RPMI7951 (cell line): ENCODE measurements around the gene LY86. TPM values are rescaled to one million over a fixed set of nuclear protein-coding genes. Genes with fewer than 3 reads are reported as not detected.
"Not testable (repeated sequence)": the region's sequence is repeated elsewhere in the genome, so short reads cannot be mapped to it uniquely, and the experiment has no call there.

Experiments used
- DNase-seq: peaks from one replicate; pipeline ENCODE4 v3.0.0-alpha.2; 2012; ENCODE audit warnings: low read depth
- total RNA-seq: library from RNA; depleted of rRNA; stranded (reverse); fragments of >200 nt; shearing (Covaris generic); gene quantifications from 2 replicates; pipeline ENCODE4 v1.2.3, GENCODE V29; 2014

Gene LY86
- total RNA-seq, 1 experiment from 2014 or later: not detected

DNA sequence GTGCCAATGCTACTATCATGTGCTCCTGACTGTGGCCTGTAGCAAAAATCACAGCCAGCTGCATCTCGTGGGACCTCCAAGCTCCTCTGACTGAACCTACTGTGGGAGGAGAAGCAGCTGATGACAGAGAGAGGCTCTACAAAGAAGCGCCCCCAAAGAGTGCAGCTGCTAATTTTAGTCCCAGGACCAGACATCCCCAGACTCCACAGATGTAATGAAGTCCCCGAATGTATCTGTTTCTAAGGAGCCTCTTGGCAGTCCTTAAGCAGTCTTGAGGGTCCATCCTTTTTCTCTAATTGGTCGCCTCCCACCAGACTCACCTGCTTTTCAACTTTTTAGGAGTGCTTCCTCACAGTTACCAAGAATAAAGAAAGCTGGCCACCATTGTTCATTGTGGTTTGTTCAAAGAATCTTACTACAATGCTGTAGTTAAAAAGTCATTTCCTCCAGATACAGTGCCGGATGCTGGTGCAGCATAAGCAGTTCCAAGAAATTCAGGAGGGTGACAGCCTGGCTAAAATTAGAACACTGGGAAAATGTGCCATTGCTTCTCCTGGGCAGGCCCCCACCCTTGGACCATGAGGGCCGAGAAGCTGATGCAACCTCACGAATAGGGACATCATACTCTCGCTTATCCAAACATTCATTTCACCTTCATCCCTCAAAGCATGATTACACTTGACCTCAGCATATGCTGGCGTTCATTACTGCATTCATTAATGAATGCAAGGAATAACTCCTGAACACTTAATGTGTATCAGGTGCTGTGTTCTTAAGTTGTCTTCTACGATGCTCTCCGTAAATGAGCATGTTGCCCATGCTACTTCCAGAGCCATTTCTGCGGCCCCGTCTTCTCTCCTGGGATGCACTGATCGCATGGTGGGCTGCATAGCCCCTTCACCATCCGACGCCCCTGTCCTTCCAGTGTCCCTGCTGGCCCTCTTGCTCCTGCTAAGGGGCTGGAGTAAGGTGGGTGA, 66.4 kb downstream of the LY86 start:
- DNase-seq: no peak

DNA sequence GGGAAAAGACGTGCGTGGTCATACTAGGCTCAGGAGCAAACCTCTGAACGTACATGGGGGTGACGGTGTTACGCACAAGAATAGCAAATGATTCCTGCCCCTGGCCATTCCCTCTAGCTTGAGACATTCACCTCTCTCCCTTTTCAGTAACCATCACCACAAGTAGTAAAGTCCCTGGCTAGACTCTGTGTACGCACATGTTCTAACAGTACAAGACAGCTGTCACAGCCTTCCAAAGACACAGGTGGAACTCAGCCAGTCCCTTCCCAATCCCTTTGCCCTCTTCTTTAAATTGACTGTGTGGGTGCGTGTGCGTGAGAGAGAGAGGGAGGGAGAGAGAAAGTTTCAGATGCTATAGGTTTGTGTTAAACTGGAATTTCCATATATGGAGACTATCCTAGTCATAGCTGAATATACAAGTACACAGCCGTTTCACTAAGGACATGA, 67.3 kb downstream of the LY86 start:
- DNase-seq: no peak

GRCh38 chr6:6656287-6656686, 67.8 kb downstream of the LY86 start:
- no peak for DNase-seq

GRCh38 chr6:6657085-6657819, 68.7 kb downstream of the LY86 start:
- DNase-seq: no peak

DNA sequence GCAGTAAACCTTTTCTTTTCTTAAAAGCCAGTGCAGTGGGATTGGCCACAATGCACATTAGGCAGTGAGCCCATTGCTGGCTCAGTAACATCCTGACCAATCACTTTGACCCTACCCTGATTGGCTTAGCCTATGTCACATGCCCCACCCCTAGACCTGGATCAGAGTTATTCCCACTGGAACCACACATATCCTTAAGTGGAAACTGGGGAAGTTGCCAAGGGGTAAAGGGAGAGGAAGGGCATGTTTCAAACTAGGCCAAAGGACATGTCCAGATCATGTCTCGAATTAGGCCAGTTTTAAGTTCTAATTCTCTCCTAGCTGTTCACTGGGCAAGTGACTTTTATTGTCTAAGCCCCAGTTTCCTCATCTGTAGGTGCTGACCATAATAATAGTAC, 69.3 kb downstream of the LY86 start:
- no peak for DNase-seq

- no peak for DNase-seq
Measured at GRCh38 chr6:6659600-6660327, 71.2 kb downstream of the LY86 start.

- no peak for DNase-seq
Measured at GRCh38 chr6:6660339-6661045, 72.0 kb downstream of the LY86 start.

DNA sequence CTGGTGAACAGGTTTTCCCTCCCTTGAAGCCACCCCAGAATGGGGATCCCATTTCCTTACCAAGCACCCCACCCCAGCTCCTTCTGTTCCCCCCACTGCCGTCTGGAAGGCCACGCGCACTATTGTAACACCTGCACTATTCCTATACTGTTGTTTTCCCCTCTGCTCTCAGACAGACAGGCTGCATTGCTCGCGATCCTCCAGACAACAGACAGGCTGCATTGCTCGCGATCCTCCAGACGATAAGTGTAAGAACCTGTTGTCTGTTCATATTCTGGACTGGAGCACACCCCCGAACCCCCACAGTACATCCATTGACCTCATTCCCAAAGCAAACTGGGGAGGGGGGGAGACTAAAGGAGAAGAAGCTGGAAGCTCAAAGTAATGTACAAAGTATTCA, 72.7 kb downstream of the LY86 start:
- no peak for DNase-seq

DNA sequence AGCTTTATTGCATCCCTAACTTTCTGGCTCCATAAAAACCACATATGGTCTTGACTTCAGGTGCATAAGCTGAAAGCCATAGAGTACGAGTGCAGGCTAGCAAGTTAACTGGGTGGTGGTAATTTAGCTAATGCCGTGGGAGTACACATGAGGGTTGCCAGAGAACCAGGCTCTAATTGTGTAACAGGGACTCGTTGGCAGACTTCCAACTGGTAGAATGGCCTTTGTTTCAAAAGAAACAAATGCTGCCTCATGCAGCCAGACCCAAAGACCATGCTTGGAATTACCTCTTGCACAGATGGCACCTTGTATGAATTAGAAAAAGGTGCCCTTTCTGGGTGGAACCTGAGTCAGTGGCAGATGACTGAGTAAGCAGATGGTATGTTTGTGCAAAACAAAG, 73.2 kb downstream of the LY86 start:
- DNase-seq: peak; percentile 23

DNA sequence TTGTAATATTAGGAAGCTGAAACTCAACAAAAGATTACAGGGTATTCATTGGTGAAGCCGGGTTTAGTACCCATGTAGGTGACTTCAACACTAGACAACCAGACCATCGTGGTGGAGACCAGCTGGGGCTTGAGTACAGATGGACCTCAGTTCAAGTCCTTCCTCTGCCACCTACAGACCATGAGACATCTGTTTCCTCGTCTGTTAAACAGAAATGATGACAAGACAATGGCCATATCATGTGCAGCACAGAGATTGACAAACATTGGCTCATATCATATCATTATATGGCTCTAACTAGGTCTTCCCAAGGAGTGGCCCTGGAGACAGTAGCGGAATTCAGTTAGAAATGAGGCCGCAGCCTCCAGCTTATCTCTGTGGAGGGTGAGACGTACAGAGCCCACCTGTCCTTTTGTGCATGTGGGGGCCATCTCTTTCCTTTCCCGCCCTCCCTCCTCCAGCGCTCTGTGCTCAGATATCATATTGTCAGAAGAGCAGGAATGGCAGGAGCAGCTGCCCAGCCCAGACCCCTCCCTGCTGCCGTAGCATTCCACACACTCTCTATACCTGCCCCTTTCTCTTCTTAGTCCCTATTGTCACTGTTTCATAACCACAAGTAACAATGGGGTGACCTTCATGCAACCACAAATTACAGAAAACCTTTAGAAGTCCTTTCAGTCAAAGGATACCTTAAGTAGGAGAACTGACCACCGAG, 75.1 kb downstream of the LY86 start:
- DNase-seq: no peak

- no peak for DNase-seq
Measured at GRCh38 chr6:6665555-6666243, 77.2 kb downstream of the LY86 start.

- not testable (repeated sequence) for DNase-seq
Measured at GRCh38 chr6:6670150-6670549, 81.6 kb downstream of the LY86 start.

- no peak for DNase-seq
Measured at GRCh38 chr6:6674872-6675271, 86.4 kb downstream of the LY86 start.

DNA sequence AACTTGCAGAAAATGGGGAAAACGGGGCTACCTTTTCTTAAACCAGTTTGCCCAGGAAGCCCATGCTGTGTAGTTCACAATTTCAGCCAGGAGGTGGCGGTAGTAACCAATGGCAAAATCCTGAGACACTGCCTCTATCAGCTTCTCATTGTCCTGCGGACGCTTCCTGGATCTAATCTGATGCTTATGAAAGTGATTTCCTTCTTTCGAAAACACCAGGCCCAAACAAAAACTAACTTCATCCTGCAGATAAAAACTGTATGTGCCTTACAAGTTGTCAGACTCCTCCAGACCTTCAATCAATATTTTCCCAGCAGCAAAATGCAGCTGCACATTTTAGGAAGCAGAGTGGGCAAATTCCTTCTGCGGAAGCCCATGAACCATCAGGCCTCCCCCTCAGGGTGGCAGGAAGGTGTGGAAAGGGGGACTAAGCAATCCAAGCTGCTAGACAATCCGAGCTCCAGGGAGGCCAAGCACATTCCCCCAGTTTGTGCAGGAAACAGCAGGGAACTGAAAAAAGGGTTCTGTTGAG, 88.5 kb downstream of the LY86 start:
- DNase-seq: peak; percentile 68

DNA sequence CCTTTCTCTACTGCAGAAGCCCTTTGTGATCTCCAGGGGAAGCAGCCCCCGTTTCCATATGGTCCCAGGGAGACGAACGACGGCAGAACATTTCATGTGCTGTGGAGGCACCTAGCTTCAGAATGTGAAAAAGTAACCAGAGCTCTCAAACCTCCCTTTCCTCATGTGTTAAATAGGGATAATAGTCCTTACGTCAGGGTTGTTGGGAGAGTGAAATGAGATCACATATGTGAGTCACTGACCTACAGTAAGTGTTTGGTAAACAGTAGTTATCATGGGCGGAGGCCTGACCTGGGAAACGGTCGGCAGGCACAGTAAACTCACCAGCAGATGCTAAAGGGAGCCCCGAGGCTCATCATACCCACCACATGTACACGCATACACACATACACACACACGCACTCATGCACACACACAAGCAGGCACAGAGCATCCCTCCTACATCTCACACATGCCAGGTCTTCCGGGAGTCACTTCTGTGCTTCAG, 89.7 kb downstream of the LY86 start:
- DNase-seq: peak; percentile 32

DNA sequence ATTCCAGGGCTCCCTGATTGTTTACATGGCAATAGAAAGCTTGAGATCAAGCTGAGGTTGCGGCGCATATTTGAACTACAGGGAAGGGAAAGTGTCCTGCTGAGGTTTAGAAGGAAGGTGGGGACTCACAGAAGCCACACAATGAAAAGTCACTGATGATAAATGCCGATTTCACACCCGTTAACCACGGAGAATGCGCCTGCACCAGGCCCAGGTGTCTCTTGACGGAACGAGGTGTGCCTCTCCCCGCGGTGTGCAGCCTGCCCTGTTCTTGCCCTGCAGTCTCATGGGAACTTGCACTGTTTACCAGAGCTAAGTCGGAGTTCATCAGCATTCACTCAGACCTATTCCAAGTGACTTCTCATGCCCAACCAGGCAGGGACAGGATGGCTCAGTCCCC, 90.3 kb downstream of the LY86 start:
- no peak for DNase-seq

DNA sequence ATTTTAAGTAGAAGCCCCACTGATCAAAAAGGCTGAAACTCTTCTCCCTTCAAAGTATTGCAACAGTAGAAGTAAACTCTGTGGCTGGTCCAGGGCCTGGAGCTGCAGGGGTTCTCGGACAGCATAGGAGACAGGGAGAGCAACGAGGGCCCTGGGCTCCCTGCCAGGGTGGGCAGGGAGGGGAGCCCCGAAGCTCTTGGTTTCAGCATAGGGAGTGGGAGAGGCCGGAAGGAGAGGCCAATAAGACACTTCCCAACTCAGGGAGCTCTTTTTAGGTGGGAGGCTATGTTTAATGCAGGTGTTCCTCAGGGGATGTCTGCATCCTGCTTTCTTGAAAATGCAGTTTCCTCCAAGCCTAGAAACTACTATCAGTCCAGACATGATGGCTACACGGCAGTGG, 91.1 kb downstream of the LY86 start:
- DNase-seq: no peak

GRCh38 chr6:6680526-6680925, 92.0 kb downstream of the LY86 start:
- DNase-seq: no peak

GRCh38 chr6:6681075-6681849, 92.7 kb downstream of the LY86 start:
- DNase-seq: no peak
